ENCODE data around the gene MAST3. TPM values are rescaled to one million over a fixed set of nuclear protein-coding genes. Genes with fewer than 3 reads are reported as not detected.

Gene MAST3
- total RNA-seq, 2 experiments from 2014 or later = 14.8 to 31.4 TPM

DNA sequence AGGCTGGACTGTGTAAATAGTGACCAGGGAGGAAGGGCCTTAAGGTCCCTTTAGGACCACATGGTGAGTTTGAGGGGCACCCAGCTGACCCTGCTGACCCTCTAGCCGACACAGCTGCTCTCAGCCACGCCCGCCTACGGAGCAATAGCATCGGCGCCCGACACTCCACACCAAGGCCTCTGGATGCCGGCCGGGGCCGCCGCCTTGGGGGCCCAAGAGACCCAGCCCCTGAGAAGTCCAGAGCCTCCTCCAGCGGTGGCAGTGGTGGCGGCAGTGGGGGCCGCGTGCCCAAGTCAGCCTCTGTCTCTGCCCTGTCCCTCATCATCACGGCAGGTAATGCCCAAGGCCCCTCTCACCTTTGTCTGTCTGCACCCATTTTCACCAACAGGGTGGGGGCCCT lies 46.8 kb downstream of the MAST3 start:
- ChIA-PET POLR2A (no interaction called here), CTCF (ENCODE audit: unreplicated experiment) (no interaction called here)
- Histone ChIP-seq H3K36me3 (ENCODE audit: insufficient read depth, low read length) (peaks cover 81% of the 10 kb centered on the region), H3K27ac (ENCODE audit: low read depth, low read length, poor library complexity, severe bottlenecking) (no peak overlapping the region), H3K4me2 (ENCODE audit: low read length) (no peak overlapping the region), H3K9me2 (ENCODE audit: insufficient read depth, low read length) (no peaks in the 10 kb centered on the region), H3K9me3 (ENCODE audit: low read length) (no peaks in the 10 kb centered on the region), H3K4me1 (ENCODE audit: insufficient read depth, low read length, poor library complexity, severe bottlenecking) (no peaks in the 10 kb centered on the region), H3K4me3 (ENCODE audit: low read depth, low read length, poor library complexity, severe bottlenecking) (no peak overlapping the region), H2AFZ (ENCODE audit: low read length) (no peak overlapping the region), H4K20me1 (ENCODE audit: insufficient read depth, low read length) (no peaks in the 10 kb centered on the region), H3K79me2 (ENCODE audit: insufficient read depth, low read depth, low read length) (no peaks in the 10 kb centered on the region)
- no peak for DNase-seq (ENCODE audit: low spot score)
- intact Hi-C loops (cut with micrococcal nuclease; ENCODE audit: unreplicated experiment) = no loop called here
- TF ChIP-seq, protein P1, sequence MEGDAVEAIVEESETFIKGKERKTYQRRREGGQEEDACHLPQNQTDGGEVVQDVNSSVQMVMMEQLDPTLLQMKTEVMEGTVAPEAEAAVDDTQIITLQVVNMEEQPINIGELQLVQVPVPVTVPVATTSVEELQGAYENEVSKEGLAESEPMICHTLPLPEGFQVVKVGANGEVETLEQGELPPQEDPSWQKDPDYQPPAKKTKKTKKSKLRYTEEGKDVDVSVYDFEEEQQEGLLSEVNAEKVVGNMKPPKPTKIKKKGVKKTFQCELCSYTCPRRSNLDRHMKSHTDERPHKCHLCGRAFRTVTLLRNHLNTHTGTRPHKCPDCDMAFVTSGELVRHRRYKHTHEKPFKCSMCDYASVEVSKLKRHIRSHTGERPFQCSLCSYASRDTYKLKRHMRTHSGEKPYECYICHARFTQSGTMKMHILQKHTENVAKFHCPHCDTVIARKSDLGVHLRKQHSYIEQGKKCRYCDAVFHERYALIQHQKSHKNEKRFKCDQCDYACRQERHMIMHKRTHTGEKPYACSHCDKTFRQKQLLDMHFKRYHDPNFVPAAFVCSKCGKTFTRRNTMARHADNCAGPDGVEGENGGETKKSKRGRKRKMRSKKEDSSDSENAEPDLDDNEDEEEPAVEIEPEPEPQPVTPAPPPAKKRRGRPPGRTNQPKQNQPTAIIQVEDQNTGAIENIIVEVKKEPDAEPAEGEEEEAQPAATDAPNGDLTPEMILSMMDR (conservative IDR thresholded peaks at IDR 0.05; ENCODE audit: low read length) = no peak
- no peak for TF ChIP-seq EZH2phosphoT487 (IDR thresholded peaks at IDR 0.05; ENCODE audit: borderline replicate concordance, low read depth, low read length)
- BruUV-seq (replicated peaks) = no TSS peak

DNA sequence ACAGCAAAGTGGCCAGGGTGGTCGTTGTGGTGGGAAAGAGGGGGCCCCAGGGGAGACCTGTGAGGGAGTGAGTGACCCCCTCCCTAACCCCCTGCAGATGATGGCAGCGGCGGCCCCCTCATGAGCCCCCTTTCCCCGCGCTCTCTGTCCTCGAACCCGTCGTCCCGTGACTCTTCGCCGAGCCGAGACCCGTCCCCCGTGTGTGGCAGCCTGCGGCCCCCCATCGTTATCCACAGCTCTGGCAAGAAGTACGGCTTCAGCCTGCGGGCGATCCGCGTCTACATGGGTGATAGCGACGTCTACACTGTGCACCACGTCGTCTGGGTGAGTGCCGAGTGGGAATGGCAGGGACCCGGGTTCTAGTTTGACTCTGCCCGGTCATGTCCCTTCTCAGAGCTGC lies 47.3 kb downstream of the MAST3 start:
- no peaks in the 10 kb centered on the region for H3K4me1 ChIP-seq (ENCODE audit: insufficient read depth, low read length, poor library complexity, severe bottlenecking)
- no peak overlapping the region for H3K4me2 ChIP-seq (ENCODE audit: low read length)
- BruUV-seq (replicated peaks) = no TSS peak
- ChIA-PET POLR2A (no interaction called here), CTCF (ENCODE audit: unreplicated experiment) (no interaction called here)
- DNase-seq (ENCODE audit: low spot score) = no peak
- H3K27ac ChIP-seq (ENCODE audit: low read depth, low read length, poor library complexity, severe bottlenecking) = no peak overlapping the region
- TF ChIP-seq EZH2phosphoT487 (IDR thresholded peaks at IDR 0.05; ENCODE audit: borderline replicate concordance, low read depth, low read length) = no peak
- TF ChIP-seq, protein P1 (conservative IDR thresholded peaks at IDR 0.05; ENCODE audit: low read length) = no peak
- peaks cover 76% of the 10 kb centered on the region for H3K36me3 ChIP-seq (ENCODE audit: insufficient read depth, low read length)
- no peaks in the 10 kb centered on the region for H3K79me2 ChIP-seq (ENCODE audit: insufficient read depth, low read depth, low read length)
- no peaks in the 10 kb centered on the region for H4K20me1 ChIP-seq (ENCODE audit: insufficient read depth, low read length)
- H3K9me3 ChIP-seq (ENCODE audit: low read length) = no peaks in the 10 kb centered on the region
- no peak overlapping the region for H2AFZ ChIP-seq (ENCODE audit: low read length)
- intact Hi-C loops (cut with micrococcal nuclease; ENCODE audit: unreplicated experiment) = no loop called here
- no peaks in the 10 kb centered on the region for H3K9me2 ChIP-seq (ENCODE audit: insufficient read depth, low read length)
- no peak overlapping the region for H3K4me3 ChIP-seq (ENCODE audit: low read depth, low read length, poor library complexity, severe bottlenecking)

DNA sequence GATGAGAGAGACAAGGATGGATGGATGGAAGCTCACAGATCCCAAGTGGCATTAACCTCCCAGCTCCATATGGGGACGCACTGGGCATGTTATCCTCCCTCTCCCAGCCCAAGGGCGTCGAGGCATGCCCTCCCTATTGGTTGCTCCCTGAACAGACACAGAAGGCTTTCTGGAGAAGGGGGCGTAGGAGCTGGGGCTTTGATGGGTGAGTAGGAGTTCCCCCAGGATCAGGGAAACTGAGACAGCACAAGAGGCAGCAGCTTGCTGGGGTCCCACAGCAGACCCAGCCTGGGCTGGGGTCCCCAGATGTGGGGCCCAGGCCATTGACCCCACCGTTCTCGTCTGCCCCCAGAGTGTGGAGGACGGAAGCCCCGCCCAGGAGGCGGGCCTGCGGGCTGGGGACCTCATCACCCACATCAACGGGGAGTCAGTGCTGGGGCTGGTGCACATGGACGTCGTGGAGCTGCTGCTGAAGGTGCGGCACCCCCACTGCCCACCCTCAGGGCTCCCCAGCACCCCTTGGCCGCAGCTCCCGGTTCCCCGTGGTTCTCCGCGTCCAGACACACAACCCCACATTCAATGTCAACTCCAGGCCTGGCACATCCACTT lies 47.9 kb downstream of the MAST3 start:
- no peaks in the 10 kb centered on the region for H3K9me3 ChIP-seq (ENCODE audit: low read length)

More for the DNA sequence above, 47.9 kb downstream of the MAST3 start:
- H4K20me1 ChIP-seq (ENCODE audit: insufficient read depth, low read length) = no peaks in the 10 kb centered on the region
- BruUV-seq (replicated peaks) = no TSS peak
- intact Hi-C loops (cut with micrococcal nuclease; ENCODE audit: unreplicated experiment) = no loop called here
- no peaks in the 10 kb centered on the region for H3K9me2 ChIP-seq (ENCODE audit: insufficient read depth, low read length)
- H3K4me1 ChIP-seq (ENCODE audit: insufficient read depth, low read length, poor library complexity, severe bottlenecking) = no peaks in the 10 kb centered on the region
- H2AFZ ChIP-seq (ENCODE audit: low read length) = no peak overlapping the region
- no peak overlapping the region for H3K27ac ChIP-seq (ENCODE audit: low read depth, low read length, poor library complexity, severe bottlenecking)
- CTCF ChIA-PET (ENCODE audit: unreplicated experiment) = no interaction called here
- no peak overlapping the region for H3K4me3 ChIP-seq (ENCODE audit: low read depth, low read length, poor library complexity, severe bottlenecking)
- no peaks in the 10 kb centered on the region for H3K79me2 ChIP-seq (ENCODE audit: insufficient read depth, low read depth, low read length)
- DNase-seq (ENCODE audit: low spot score) = no peak
- no peak for TF ChIP-seq EZH2phosphoT487 (IDR thresholded peaks at IDR 0.05; ENCODE audit: borderline replicate concordance, low read depth, low read length)
- TF ChIP-seq, protein P1 (conservative IDR thresholded peaks at IDR 0.05; ENCODE audit: low read length) = no peak
- POLR2A ChIA-PET = no interaction called here
- H3K4me2 ChIP-seq (ENCODE audit: low read length) = no peak overlapping the region
- H3K36me3 ChIP-seq (ENCODE audit: insufficient read depth, low read length) = peaks cover 75% of the 10 kb centered on the region
